Measurements from ENCODE around the gene TBCD.

Gene TBCD

GRCh38 chr17:82936768-82937171 is 184.9 kb downstream of the TBCD start:
- no peak for DNase-seq

GRCh38 chr17:82937411-82938371 is 185.8 kb downstream of the TBCD start:
- DNase-seq = no peak

GRCh38 chr17:82938486-82938872 is 186.6 kb downstream of the TBCD start:
- no peak for DNase-seq

- DNase-seq = peak in 1 of 51 donors; percentile 50
Measured at GRCh38 chr17:82938873-82939620, 187.2 kb downstream of the TBCD start.

GRCh38 chr17:82939621-82940135 is 187.8 kb downstream of the TBCD start:
- DNase-seq = no peak

GRCh38 chr17:82940226-82941020 is 188.6 kb downstream of the TBCD start:
- no peak for DNase-seq

GRCh38 chr17:82941021-82942001 is 189.4 kb downstream of the TBCD start:
- DNase-seq = no peak

- DNase-seq = no peak
Measured at GRCh38 chr17:82942166-82943130, 190.6 kb downstream of the TBCD start.

- no peak for DNase-seq
Measured at GRCh38 chr17:82943339-82943738, 191.5 kb downstream of the TBCD start.

GRCh38 chr17:82943751-82944150 is 191.9 kb downstream of the TBCD start:
- no peak for DNase-seq

GRCh38 chr17:82944990-82945389 is 193.1 kb downstream of the TBCD start:
- no peak for DNase-seq

- DNase-seq = no peak
Measured at GRCh38 chr17:82946081-82946480, 194.2 kb downstream of the TBCD start.

- no peak for DNase-seq
Measured at GRCh38 chr17:82947051-82947991, 195.5 kb downstream of the TBCD start.

GRCh38 chr17:82948081-82948511 is 196.2 kb downstream of the TBCD start:
- no peak for DNase-seq

- DNase-seq = no peak
Measured at GRCh38 chr17:82948957-82949356, 197.1 kb downstream of the TBCD start.

GRCh38 chr17:82949361-82949760 is 197.5 kb downstream of the TBCD start:
- DNase-seq = no peak

- DNase-seq = no peak
Measured at GRCh38 chr17:82949984-82950383, 198.1 kb downstream of the TBCD start.
